ENCODE data around the gene SMYD4.

- TF ChIP-seq, protein P1, sequence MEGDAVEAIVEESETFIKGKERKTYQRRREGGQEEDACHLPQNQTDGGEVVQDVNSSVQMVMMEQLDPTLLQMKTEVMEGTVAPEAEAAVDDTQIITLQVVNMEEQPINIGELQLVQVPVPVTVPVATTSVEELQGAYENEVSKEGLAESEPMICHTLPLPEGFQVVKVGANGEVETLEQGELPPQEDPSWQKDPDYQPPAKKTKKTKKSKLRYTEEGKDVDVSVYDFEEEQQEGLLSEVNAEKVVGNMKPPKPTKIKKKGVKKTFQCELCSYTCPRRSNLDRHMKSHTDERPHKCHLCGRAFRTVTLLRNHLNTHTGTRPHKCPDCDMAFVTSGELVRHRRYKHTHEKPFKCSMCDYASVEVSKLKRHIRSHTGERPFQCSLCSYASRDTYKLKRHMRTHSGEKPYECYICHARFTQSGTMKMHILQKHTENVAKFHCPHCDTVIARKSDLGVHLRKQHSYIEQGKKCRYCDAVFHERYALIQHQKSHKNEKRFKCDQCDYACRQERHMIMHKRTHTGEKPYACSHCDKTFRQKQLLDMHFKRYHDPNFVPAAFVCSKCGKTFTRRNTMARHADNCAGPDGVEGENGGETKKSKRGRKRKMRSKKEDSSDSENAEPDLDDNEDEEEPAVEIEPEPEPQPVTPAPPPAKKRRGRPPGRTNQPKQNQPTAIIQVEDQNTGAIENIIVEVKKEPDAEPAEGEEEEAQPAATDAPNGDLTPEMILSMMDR (IDR thresholded peaks at IDR 0.05), result no peak
- TF ChIP-seq POLR2A (IDR thresholded peaks at IDR 0.05), result no peak
- TF ChIP-seq POLR2AphosphoS5 (IDR thresholded peaks at IDR 0.05; ENCODE audit: insufficient read depth in 1 of 2, low read depth in 1 of 2), result no peak
Measured at GRCh38 chr17:1758807-1759206, 70.9 kb downstream of the SMYD4 start.
